Uterus (tissue), 4 donors: ENCODE measurements around the gene ABHD8. TPM values are rescaled to one million over a fixed set of nuclear protein-coding genes. Genes with fewer than 3 reads are reported as not detected.

Experiments
- DNase-seq, 2 donors: peaks; one replicate each; pipeline ENCODE4 v3.0.0-alpha.2; 2019 to 2020
- H3K27ac ChIP-seq, 2 donors: fragments of 200-600 bp; sonication (generic); 1 replicate in 1 of 2; 2 replicates in 1 of 2; pipeline ENCODE4 v1.5.1; 2016 to 2018
- H3K27me3 ChIP-seq, 2 donors: fragments of 200-600 bp; sonication (generic); one replicate each; pipeline ENCODE4 v1.5.1; 2018 to 2019; ENCODE audit warnings: control low read depth in 1 of 2
- H3K36me3 ChIP-seq, 2 donors: fragments of 200-600 bp; sonication (generic); one replicate each; pipeline ENCODE4 v1.5.1; 2019; ENCODE audit warnings: control low read depth in 1 of 2
- H3K4me1 ChIP-seq, 2 donors: fragments of 200-600 bp; sonication (generic); one replicate each; pipeline ENCODE4 v1.5.1; 2018 to 2019; ENCODE audit warnings: control low read depth in 1 of 2
- H3K4me3 ChIP-seq, 2 donors: fragments of 200-600 bp; sonication (generic); 1 replicate in 1 of 2; 2 replicates in 1 of 2; pipeline ENCODE4 v1.5.1; 2018 to 2019; ENCODE audit warnings: mild to moderate bottlenecking in 1 of 2
- H3K9me3 ChIP-seq, 2 donors: fragments of 200-600 bp; sonication (generic); one replicate each; pipeline ENCODE4 v1.5.1; 2019; ENCODE audit warnings: control low read depth in 1 of 2
- CTCF ChIP-seq, 4 experiments: fragments of 200-600 bp in 2 of 4; fragments of 450-650 bp in 2 of 4; sonication (generic) in 2 of 4; IDR thresholded peaks; one replicate each; pipeline ENCODE4 v1.5.1; 2016 to 2019; ENCODE audit warnings: antibody characterized with exemption in 4 of 4, mild to moderate bottlenecking in 2 of 4, moderate library complexity in 1 of 4
- POLR2A ChIP-seq, 2 donors: fragments of 450-650 bp; IDR thresholded peaks; one replicate each; pipeline ENCODE4 v1.6.1; 2016; ENCODE audit warnings: antibody characterized with exemption in 2 of 2, mild to moderate bottlenecking in 1 of 2, moderate library complexity in 1 of 2
- intact Hi-C: fragments of 100-400 bp; cut with DNase I; formaldehyde crosslinking; loops from one replicate; pipeline ENCODE4 v1.15.1; 2023; ENCODE audit warnings: low total_unique reads
- total RNA-seq, 4 donors: library from RNA; depleted of rRNA in 3 of 4; stranded (reverse); fragments of >200 nt in 3 of 4; gene quantifications; one replicate each; pipeline versions ENCODE4 v1.1.0 to v1.2.4, GENCODE V29; 2014 to 2023
- donor health status: DM: yes; HTN: yes; CAD: no.

Gene ABHD8
- total RNA-seq, 4 donors from 2014 or later: 9.0 to 115 (median 19.2) TPM

GRCh38 chr19:17243211-17243829 lies 59.9 kb downstream of the ABHD8 start:
- no peak for DNase-seq
- Histone ChIP-seq H3K27ac (peak overlapping the region; percentile 76 to 84), H3K9me3 (no peaks in the 10 kb centered on the region), H3K36me3 (no peaks in the 10 kb centered on the region), H3K4me1 (peaks cover 0 to 13% of the 10 kb centered on the region in 2 donors), H3K27me3 (no peaks in the 10 kb centered on the region), H3K4me3 (peak overlapping the region; percentile 53 to 56)
- TF ChIP-seq POLR2A (IDR thresholded peaks at IDR 0.05): no peak
- no peak for TF ChIP-seq CTCF (IDR thresholded peaks at IDR 0.05)
- intact Hi-C loops: no loop called here

GRCh38 chr19:17242431-17243208 lies 60.6 kb downstream of the ABHD8 start:
- no peaks in the 10 kb centered on the region for H3K36me3 ChIP-seq
- DNase-seq: no peak
- H3K4me3 ChIP-seq: no peak overlapping the region
- TF ChIP-seq POLR2A (IDR thresholded peaks at IDR 0.05): no peak
- TF ChIP-seq CTCF (IDR thresholded peaks at IDR 0.05): no peak
- H3K27ac ChIP-seq: peak overlapping the region; percentile 76 to 84
- no peaks in the 10 kb centered on the region for H3K9me3 ChIP-seq
- H3K4me1 ChIP-seq: peaks cover 0 to 13% of the 10 kb centered on the region in 2 donors
- intact Hi-C loops: no loop called here
- H3K27me3 ChIP-seq: no peaks in the 10 kb centered on the region

Other genes starting within 250 kb of the ABHD8 start
- 10 to 100 TPM in 2 of 4 donors, 1 to 10 TPM in 2; 2.6 to 11.5 (median 6.9) TPM for gene HAUS8, start 228.0 kb downstream of the ABHD8 start, total RNA-seq
- gene MYO9B, start 227.6 kb downstream of the ABHD8 start, total RNA-seq: 100 to 1,000 TPM in 1 of 4 donors, 10 to 100 TPM in 3; 17.6 to 117 (median 54.1) TPM
- gene USE1, start 88.1 kb downstream of the ABHD8 start, total RNA-seq: 10 to 100 TPM; 11.5 to 43.5 (median 22.2) TPM
- 10 to 100 TPM in 2 of 4 donors, 1 to 10 TPM in 1, not detected in 1; 5.9 to 32.6 (median 17.6) TPM for gene OCEL1, start 77.2 kb downstream of the ABHD8 start, total RNA-seq
- 10 to 100 TPM; 14.3 to 45.0 (median 36.0) TPM for gene NR2F6, start 57.5 kb downstream of the ABHD8 start, total RNA-seq
- gene USHBP1, start 38.7 kb downstream of the ABHD8 start, total RNA-seq: 10 to 100 TPM in 2 of 4 donors, 1 to 10 TPM in 2; 3.5 to 23.8 (median 13.0) TPM
- gene BABAM1, start 36.0 kb downstream of the ABHD8 start, total RNA-seq: 100 to 1,000 TPM in 2 of 4 donors, 10 to 100 TPM in 2; 58.1 to 240 (median 97.2) TPM
- 1 to 10 TPM in 2 of 4 donors, not detected in 2; 1.6 to 2.4 TPM for gene ANKLE1, start 21.5 kb downstream of the ABHD8 start, total RNA-seq
- 100 to 1,000 TPM in 2 of 4 donors, 10 to 100 TPM in 2; 30.9 to 289 (median 97.2) TPM for gene MRPL34, start 2.4 kb upstream of the ABHD8 start, total RNA-seq
- 10 to 100 TPM in 2 of 4 donors, 1 to 10 TPM in 2; 2.8 to 22.2 (median 8.9) TPM for gene DDA1, start 6.1 kb upstream of the ABHD8 start, total RNA-seq
- gene ANO8, start 31.4 kb upstream of the ABHD8 start, total RNA-seq: 10 to 100 TPM in 1 of 4 donors, 1 to 10 TPM in 2, under 1 TPM in 1; 0.51 to 12.6 (median 7.6) TPM
- gene GTPBP3, start 34.1 kb upstream of the ABHD8 start, total RNA-seq: 10 to 100 TPM in 3 of 4 donors, under 1 TPM in 1; 0.88 to 31.2 (median 24.4) TPM
- 100 to 1,000 TPM in 2 of 4 donors, 10 to 100 TPM in 1, 1 to 10 TPM in 1; 4.7 to 204 (median 87.4) TPM for gene PLVAP, start 73.9 kb upstream of the ABHD8 start, total RNA-seq
- 1 to 10 TPM in 1 of 4 donors, not detected in 3; 2.5 TPM for gene CCDC194, start 90.8 kb upstream of the ABHD8 start, total RNA-seq
- gene BST2, start 102.2 kb upstream of the ABHD8 start, total RNA-seq: 100 to 1,000 TPM in 3 of 4 donors, 10 to 100 TPM in 1; 84.6 to 267 (median 195) TPM
- gene MVB12A, start 116.6 kb upstream of the ABHD8 start, total RNA-seq: 10 to 100 TPM in 3 of 4 donors, 1 to 10 TPM in 1; 3.8 to 46.7 (median 26.5) TPM
- gene TMEM221, start 145.2 kb upstream of the ABHD8 start, total RNA-seq: 10 to 100 TPM in 1 of 4 donors, 1 to 10 TPM in 2, not detected in 1; 2.2 to 16.5 (median 3.9) TPM
- gene NXNL1, start 157.5 kb upstream of the ABHD8 start, total RNA-seq: not detected
- 10 to 100 TPM in 3 of 4 donors, 1 to 10 TPM in 1; 7.1 to 36.5 (median 26.9) TPM for gene SLC27A1, start 167.1 kb upstream of the ABHD8 start, total RNA-seq
- gene PGLS, start 208.2 kb upstream of the ABHD8 start, total RNA-seq: 10 to 100 TPM; 16.9 to 41.0 (median 34.1) TPM